ENCODE results near the gene SMC3. TPM values are rescaled to one million over a fixed set of nuclear protein-coding genes. Genes with fewer than 3 reads are reported as not detected.
A peak's percentile ranks its signal among the peaks of the same experiment; 100 is the strongest.
"Not testable (repeated sequence)": the region's sequence is repeated elsewhere in the genome, so short reads cannot be mapped to it uniquely, and the experiment has no call there.

Gene SMC3
- total and polyA plus RNA-seq, 9 donors: 31.4 to 58.3 (median 45.6) TPM

GRCh38 chr10:110619514-110620397, 52.3 kb downstream of the SMC3 start:
- WGBS (ENCODE audit: insufficient coverage): no CpG with 5 or more reads among the region's 3 CpGs
- no peaks in the 10 kb centered on the region for H3K27me3 ChIP-seq (ENCODE audit: control insufficient read depth, insufficient read depth, low read length)
- H3K4me1 ChIP-seq (ENCODE audit: control insufficient read depth, insufficient read depth, low read length): peaks cover 39% of the 10 kb centered on the region
- H3K27ac ChIP-seq (ENCODE audit: low read length): no peak overlapping the region
- H3K36me3 ChIP-seq (ENCODE audit: control insufficient read depth, insufficient read depth, low read length): no peaks in the 10 kb centered on the region
- no peaks in the 10 kb centered on the region for H3K9me3 ChIP-seq (replicated peaks; ENCODE audit: control insufficient read depth, low read depth, low read length)
- H3K4me3 ChIP-seq (ENCODE audit: low read length): no peak overlapping the region
- DNase-seq: peak; percentile 53

- WGBS (ENCODE audit: insufficient coverage): no CpG with 5 or more reads among the region's 2 CpGs
- no peak for DNase-seq
- Histone ChIP-seq H3K27me3 (ENCODE audit: control insufficient read depth, insufficient read depth, low read length) (no peaks in the 10 kb centered on the region), H3K9me3 (replicated peaks; ENCODE audit: control insufficient read depth, low read depth, low read length) (no peaks in the 10 kb centered on the region), H3K4me3 (ENCODE audit: low read length) (no peak overlapping the region), H3K27ac (ENCODE audit: low read length) (no peak overlapping the region), H3K4me1 (ENCODE audit: control insufficient read depth, insufficient read depth, low read length) (peaks cover 34% of the 10 kb centered on the region), H3K36me3 (ENCODE audit: control insufficient read depth, insufficient read depth, low read length) (no peaks in the 10 kb centered on the region)
Measured at GRCh38 chr10:110620398-110620719, 52.9 kb downstream of the SMC3 start.

- H3K36me3 ChIP-seq (ENCODE audit: control insufficient read depth, insufficient read depth, low read length); H3K27me3 ChIP-seq (ENCODE audit: control insufficient read depth, insufficient read depth, low read length); H3K9me3 ChIP-seq (replicated peaks; ENCODE audit: control insufficient read depth, low read depth, low read length); DNase-seq; H3K27ac ChIP-seq (ENCODE audit: low read length); H3K4me3 ChIP-seq (ENCODE audit: low read length): not testable (repeated sequence)
- H3K4me1 ChIP-seq (ENCODE audit: control insufficient read depth, insufficient read depth, low read length): peaks cover 19% of the 10 kb centered on the region
- WGBS (ENCODE audit: insufficient coverage): no CpG with 5 or more reads among the region's 4 CpGs
Measured at GRCh38 chr10:110623316-110623715, 55.8 kb downstream of the SMC3 start.

- no peaks in the 10 kb centered on the region for H3K36me3 ChIP-seq (ENCODE audit: control insufficient read depth, insufficient read depth, low read length)
Measured at GRCh38 chr10:110625356-110625894, 57.9 kb downstream of the SMC3 start.

GRCh38 chr10:110625951-110626855, 58.7 kb downstream of the SMC3 start:
- Histone ChIP-seq H3K27me3 (ENCODE audit: control insufficient read depth, insufficient read depth, low read length) (no peaks in the 10 kb centered on the region), H3K36me3 (ENCODE audit: control insufficient read depth, insufficient read depth, low read length) (no peaks in the 10 kb centered on the region), H3K9me3 (replicated peaks; ENCODE audit: control insufficient read depth, low read depth, low read length) (no peaks in the 10 kb centered on the region), H3K27ac (ENCODE audit: low read length) (no peak overlapping the region), H3K4me1 (ENCODE audit: control insufficient read depth, insufficient read depth, low read length) (peaks cover 10% of the 10 kb centered on the region), H3K4me3 (ENCODE audit: low read length) (no peak overlapping the region)
- WGBS (ENCODE audit: insufficient coverage): 81% methylated on average over 5 of the region's 5 CpGs
- DNase-seq: no peak

More at GRCh38 chr10:110625356-110625894, 57.9 kb downstream of the SMC3 start:
- no peak overlapping the region for H3K4me3 ChIP-seq (ENCODE audit: low read length)
- no peak overlapping the region for H3K27ac ChIP-seq (ENCODE audit: low read length)
- no peaks in the 10 kb centered on the region for H3K27me3 ChIP-seq (ENCODE audit: control insufficient read depth, insufficient read depth, low read length)
- no peak for DNase-seq
- WGBS (ENCODE audit: insufficient coverage): 91% methylated on average over 5 of the region's 6 CpGs
- no peaks in the 10 kb centered on the region for H3K9me3 ChIP-seq (replicated peaks; ENCODE audit: control insufficient read depth, low read depth, low read length)
- H3K4me1 ChIP-seq (ENCODE audit: control insufficient read depth, insufficient read depth, low read length): peaks cover 11% of the 10 kb centered on the region

GRCh38 chr10:110628161-110628560, 60.7 kb downstream of the SMC3 start:
- DNase-seq: no peak

GRCh38 chr10:110629680-110630191, 62.2 kb downstream of the SMC3 start:
- Histone ChIP-seq H3K36me3 (ENCODE audit: control insufficient read depth, insufficient read depth, low read length) (no peaks in the 10 kb centered on the region), H3K27ac (ENCODE audit: low read length) (no peak overlapping the region), H3K4me3 (ENCODE audit: low read length) (no peak overlapping the region), H3K4me1 (ENCODE audit: control insufficient read depth, insufficient read depth, low read length) (peaks cover 11% of the 10 kb centered on the region), H3K27me3 (ENCODE audit: control insufficient read depth, insufficient read depth, low read length) (no peaks in the 10 kb centered on the region), H3K9me3 (replicated peaks; ENCODE audit: control insufficient read depth, low read depth, low read length) (no peaks in the 10 kb centered on the region)
- WGBS (ENCODE audit: insufficient coverage): 50% methylated on average over 2 of the region's 3 CpGs
- DNase-seq: no peak

More at GRCh38 chr10:110628161-110628560, 60.7 kb downstream of the SMC3 start:
- Histone ChIP-seq H3K9me3 (replicated peaks; ENCODE audit: control insufficient read depth, low read depth, low read length) (no peaks in the 10 kb centered on the region), H3K27ac (ENCODE audit: low read length) (no peak overlapping the region), H3K36me3 (ENCODE audit: control insufficient read depth, insufficient read depth, low read length) (no peaks in the 10 kb centered on the region), H3K4me1 (ENCODE audit: control insufficient read depth, insufficient read depth, low read length) (peaks cover 10% of the 10 kb centered on the region), H3K4me3 (ENCODE audit: low read length) (no peak overlapping the region), H3K27me3 (ENCODE audit: control insufficient read depth, insufficient read depth, low read length) (no peaks in the 10 kb centered on the region)

GRCh38 chr10:110631934-110632333, 64.4 kb downstream of the SMC3 start:
- no peaks in the 10 kb centered on the region for H3K27me3 ChIP-seq (ENCODE audit: control insufficient read depth, insufficient read depth, low read length)
- no peak overlapping the region for H3K4me3 ChIP-seq (ENCODE audit: low read length)
- H3K9me3 ChIP-seq (replicated peaks; ENCODE audit: control insufficient read depth, low read depth, low read length): no peaks in the 10 kb centered on the region
- no peak overlapping the region for H3K27ac ChIP-seq (ENCODE audit: low read length)
- no peak for DNase-seq
- H3K36me3 ChIP-seq (ENCODE audit: control insufficient read depth, insufficient read depth, low read length): no peaks in the 10 kb centered on the region
- H3K4me1 ChIP-seq (ENCODE audit: control insufficient read depth, insufficient read depth, low read length): peaks cover 16% of the 10 kb centered on the region

- H3K27ac ChIP-seq (ENCODE audit: low read length): no peak overlapping the region
- no peak for DNase-seq
Measured at GRCh38 chr10:110632591-110633215, 65.2 kb downstream of the SMC3 start.

More at GRCh38 chr10:110632591-110633215, 65.2 kb downstream of the SMC3 start:
- Histone ChIP-seq H3K36me3 (ENCODE audit: control insufficient read depth, insufficient read depth, low read length) (no peaks in the 10 kb centered on the region), H3K4me1 (ENCODE audit: control insufficient read depth, insufficient read depth, low read length) (peaks cover 23% of the 10 kb centered on the region), H3K4me3 (ENCODE audit: low read length) (no peak overlapping the region), H3K9me3 (replicated peaks; ENCODE audit: control insufficient read depth, low read depth, low read length) (no peaks in the 10 kb centered on the region), H3K27me3 (ENCODE audit: control insufficient read depth, insufficient read depth, low read length) (no peaks in the 10 kb centered on the region)
- WGBS (ENCODE audit: insufficient coverage): 90% methylated on average over 1 of the region's 1 CpG
